Fibroblast of skin of left biceps (primary cell): Measurements from ENCODE around the gene GMPS.
"Not testable (repeated sequence)": the region's sequence is repeated elsewhere in the genome, so short reads cannot be mapped to it uniquely, and the experiment has no call there.

Source experiments
- DNase-seq, 2 experiments: peaks; one replicate each; pipeline ENCODE4 v3.0.0-alpha.2; 2013; ENCODE audit warnings: low read depth in 2 of 2

GMPS gene

DNA sequence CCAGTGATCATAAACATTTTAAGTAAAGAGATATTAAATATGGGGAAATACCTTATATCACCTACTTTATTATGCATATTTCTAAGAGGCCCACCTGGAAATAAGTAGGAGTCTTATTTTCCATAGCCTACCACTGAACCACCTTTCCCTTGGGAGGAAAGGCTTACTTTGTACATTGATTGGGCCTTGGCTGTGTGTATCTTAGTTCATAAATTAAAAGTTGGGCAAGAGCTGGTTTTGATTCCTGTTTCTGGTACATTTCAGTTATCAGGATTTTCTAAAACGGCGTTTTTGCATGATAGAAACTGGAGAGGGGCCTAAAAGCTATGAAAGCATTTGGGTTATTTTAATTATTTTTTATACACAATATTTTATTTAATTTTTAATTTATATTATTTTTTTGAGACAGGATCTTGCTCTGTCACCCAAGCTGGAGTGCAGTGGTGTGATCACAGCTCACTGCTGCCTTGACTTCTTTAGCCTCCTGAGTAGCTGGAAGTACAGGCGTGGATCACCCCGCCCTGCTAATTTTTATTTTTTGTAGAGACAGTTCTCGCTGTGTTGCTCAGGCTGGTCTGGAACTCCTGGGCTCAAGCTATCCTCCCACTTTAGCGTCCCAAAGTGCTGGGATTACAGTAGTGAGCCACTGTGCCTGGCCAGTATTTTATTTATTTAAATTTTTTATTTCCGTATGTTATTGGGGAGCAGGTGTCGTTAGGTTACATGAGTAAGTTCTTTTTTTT is 2.6 kb downstream of the GMPS start:
- no peak for DNase-seq

- DNase-seq = no peak
These were observed 5.6 kb downstream of the GMPS start for GRCh38 chr3:155876037-155876436.

DNA sequence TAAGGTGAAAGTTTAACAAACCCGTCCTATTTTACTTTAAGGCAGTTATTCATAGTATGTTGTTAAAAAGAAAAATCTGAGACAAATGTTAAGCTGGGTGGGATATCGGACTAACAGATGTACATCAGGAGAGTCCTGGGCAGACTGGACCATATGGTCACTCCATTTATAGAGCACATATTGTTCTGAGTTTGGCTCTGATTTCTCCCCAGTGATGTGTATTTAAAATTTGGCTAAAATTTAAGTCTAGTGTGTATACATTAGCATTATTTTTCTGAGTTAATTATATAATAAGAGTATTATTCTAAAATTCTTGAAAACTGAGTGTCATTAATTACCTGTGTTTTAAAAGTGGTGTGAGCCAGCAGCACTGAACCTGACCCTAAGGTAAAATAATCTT is 6.1 kb downstream of the GMPS start:
- DNase-seq = no peak

GRCh38 chr3:155880286-155880685 is 9.8 kb downstream of the GMPS start:
- DNase-seq = no peak

DNA sequence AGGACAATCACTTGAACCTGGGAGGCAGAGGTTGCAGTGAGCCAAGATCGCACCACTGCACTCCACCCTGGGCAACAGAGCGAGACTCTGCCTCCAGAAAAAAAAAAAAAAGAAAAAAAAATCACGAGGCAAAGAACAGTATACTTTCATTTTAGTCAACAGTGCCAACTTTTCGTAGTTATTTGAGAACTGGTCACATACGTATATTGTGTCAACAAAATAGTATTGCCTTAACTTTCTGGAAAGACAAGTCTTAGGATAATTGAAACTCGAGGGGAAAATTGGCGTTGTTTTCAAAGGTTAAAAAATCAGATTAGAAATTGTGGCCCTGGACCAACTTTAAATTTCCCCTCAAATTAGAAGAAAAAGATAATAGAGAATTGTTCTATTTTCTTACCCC is 13.8 kb downstream of the GMPS start:
- no peak for DNase-seq

DNA sequence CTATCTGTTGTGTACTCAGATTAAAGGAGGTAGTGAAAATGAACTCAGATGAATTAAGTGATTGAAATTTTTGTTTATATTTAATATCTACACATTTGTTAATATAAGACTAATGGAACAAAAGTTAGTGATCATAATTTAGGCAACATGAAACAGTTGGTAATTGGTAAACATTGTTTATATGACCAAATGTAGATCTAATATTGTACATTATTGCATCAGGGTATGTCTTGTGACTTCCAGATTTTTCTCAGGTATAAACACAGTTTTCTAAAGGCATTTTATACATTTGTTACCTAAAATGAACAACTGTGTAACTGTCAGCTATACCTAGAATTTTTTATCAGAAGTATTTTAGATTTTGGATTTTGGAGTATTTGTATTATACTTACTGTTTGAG is 14.8 kb downstream of the GMPS start:
- DNase-seq = no peak

- DNase-seq = not testable (repeated sequence)
These were observed 15.9 kb downstream of the GMPS start for GRCh38 chr3:155886348-155886747.

- no peak for DNase-seq
These were observed 16.5 kb downstream of the GMPS start for GRCh38 chr3:155886915-155887314.

GRCh38 chr3:155889212-155889611 is 18.8 kb downstream of the GMPS start:
- DNase-seq = no peak

DNA sequence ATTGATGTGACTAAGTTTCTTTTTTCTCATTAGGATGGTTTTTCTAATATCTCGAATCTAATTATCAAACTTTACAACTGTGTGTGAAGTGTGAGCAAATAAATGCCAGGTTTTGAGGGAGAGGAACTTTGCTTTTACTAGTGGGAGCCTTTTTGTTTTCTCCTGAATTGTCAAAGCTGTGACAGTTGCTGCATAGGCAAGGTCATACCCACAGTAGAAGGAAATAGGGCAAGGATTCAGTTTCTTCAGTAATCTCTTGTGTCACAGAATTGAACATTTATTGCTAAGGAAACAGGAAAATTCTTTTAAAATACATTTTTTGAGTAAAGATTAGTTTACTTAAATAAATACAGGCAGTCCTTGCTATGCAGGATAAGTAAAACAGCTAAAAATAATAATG is 19.5 kb downstream of the GMPS start:
- no peak for DNase-seq

GRCh38 chr3:155890671-155891190 is 20.3 kb downstream of the GMPS start:
- DNase-seq = no peak

GRCh38 chr3:155891321-155891720 is 20.9 kb downstream of the GMPS start:
- no peak for DNase-seq

GRCh38 chr3:155895379-155895900 is 25.0 kb downstream of the GMPS start:
- DNase-seq = no peak

- no peak for DNase-seq
These were observed 36.5 kb downstream of the GMPS start for GRCh38 chr3:155906900-155907299.

- no peak for DNase-seq
These were observed 37.6 kb downstream of the GMPS start for GRCh38 chr3:155908086-155908485.

DNA sequence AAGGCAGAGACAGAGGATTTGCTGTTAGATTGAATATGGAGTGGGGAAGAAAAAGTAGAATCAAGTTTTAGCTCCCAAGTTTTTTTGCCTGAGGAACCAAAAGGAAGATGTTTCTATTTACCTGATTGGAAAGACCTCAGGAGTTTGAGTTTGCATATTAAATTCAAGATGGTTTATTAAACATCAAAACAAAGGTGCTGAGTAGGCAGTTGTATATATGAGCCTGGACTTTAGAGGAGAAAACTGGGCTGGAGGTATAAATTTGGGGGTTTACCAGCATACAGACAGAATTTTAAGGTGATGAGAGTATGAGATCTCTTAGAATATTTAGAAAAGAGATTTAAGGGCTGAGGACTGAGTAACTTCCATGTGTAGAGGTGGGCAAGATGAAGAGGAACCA is 38.2 kb downstream of the GMPS start:
- DNase-seq = no peak

GRCh38 chr3:155912090-155912489 is 41.6 kb downstream of the GMPS start:
- no peak for DNase-seq

DNA sequence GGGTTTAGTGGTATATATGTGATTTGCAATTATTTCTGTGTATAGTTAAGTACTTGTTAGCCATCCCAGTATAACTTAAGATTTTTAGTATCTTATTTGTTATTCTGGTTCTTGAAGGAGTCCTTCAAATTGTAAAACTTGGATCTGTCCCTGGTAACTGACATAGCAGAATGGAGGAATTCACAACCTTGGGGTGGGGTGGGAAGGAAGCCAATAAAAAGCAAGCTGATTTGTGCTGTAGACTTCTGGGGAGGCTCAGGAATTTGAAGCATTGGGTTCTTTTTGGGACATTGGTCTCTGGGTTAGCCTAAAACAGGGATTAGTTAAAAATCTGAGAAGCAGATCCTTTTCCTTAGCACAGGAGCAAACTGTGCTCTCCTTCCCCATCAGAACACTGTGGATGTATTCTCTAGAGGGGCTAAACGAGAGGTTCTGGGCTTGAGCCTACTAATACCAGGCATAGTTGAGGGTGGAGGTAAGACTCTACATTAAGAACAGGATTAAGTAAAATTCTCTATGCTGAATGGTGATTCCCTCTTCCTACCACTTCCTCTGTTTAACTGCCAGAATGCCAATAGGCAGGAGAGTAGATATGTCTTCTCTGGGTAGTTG is 42.2 kb downstream of the GMPS start:
- DNase-seq = peak; percentile 15 to 20

DNA sequence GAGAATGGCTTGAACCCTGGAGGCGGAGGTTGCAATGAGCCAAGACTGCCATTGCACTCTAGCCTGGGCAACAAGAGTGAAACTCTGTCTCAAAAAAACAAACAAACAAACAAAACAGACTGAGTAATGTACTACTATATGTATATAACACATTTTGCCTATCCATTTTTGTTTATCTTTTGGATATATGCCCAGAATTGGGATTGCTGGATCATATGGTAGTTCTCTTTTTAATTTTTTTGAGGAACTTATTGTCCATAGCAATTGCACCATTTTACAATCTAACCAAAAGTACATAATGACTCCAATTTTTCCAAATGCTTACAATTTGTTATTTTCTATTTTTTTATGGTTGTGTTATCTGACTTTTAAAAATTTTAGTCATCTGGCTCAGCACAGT is 47.3 kb downstream of the GMPS start:
- no peak for DNase-seq

DNA sequence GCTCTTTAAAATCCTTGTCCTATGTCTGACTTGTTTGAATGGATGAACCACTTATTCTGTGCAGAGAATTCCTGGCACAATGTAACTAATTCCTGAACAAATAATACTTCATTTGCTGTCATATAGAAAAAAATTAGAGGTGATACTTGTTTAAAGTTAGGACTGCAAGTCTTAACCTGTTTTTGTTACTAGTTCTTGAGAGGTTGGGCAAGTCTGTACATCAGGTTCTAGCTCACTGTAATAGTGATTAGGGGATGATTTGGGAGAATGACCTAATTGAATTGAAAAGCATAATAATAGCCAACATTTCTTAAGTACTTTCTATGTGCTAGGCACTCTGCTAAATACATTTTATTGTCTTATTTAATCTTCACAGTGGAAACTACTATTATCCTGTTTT is 49.3 kb downstream of the GMPS start:
- DNase-seq = no peak

DNA sequence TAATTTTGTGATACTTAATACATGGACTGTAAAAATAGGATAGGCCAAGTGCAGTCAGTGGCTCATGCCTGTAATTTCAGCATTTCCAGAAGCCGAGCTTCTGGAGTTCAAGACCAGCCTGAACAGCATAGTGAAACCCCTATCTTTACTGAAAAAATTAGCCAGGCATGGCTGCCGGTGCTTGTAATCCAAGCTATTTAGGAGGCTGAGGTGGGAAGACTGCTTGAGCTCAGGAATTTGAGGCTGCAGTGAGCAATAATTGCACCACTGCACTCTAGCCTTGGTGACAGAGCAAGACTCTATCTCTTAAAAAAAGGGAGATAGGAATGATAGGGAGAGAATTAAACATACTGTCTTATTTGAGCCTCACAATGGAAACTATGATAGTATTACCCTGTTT is 51.0 kb downstream of the GMPS start:
- DNase-seq = no peak

GRCh38 chr3:155934230-155934629 is 63.8 kb downstream of the GMPS start:
- no peak for DNase-seq

DNA sequence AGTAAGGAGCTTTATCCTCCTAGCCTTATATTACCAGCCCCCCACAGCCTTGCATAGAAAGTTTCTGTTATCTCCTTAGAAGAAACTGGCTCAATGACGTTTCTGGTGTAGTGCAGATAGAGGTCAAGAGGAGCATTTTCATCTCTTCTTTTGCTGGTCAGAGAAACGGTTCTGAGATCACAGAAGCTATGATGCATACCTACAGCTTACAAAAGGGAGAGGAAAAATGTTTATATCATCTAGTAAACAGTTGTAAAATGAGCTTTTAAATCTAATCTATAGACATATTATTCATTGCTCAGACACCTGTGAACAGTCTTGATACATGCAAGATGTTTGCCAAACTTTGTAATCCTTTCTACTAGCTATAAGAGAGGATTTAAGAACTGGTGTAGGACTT is 68.0 kb downstream of the GMPS start:
- DNase-seq = no peak
